ENCODE measurements around the gene BCAR3.

BCAR3 gene

GRCh38 chr1:93541045-93541444 lies 140.6 kb downstream of the BCAR3 start:
- no peak overlapping the region for H3K27ac ChIP-seq
- no peak overlapping the region for H3K4me3 ChIP-seq (ENCODE audit: low read depth in 1 of 2, low read length in 1 of 2)
- TF ChIP-seq CTCF (IDR thresholded peaks at IDR 0.05), result no peak

GRCh38 chr1:93537924-93538323 lies 143.7 kb downstream of the BCAR3 start:
- Histone ChIP-seq H3K9me3 (no peaks in the 10 kb centered on the region), H3K27ac (no peak overlapping the region), H3K4me3 (ENCODE audit: low read depth in 1 of 2, low read length in 1 of 2) (no peak overlapping the region), H3K4me1 (ENCODE audit: control insufficient read depth in 1 of 2, insufficient read depth in 1 of 2, low read depth in 1 of 2, low read length in 1 of 2) (no peaks in the 10 kb centered on the region), H3K27me3 (no peaks in the 10 kb centered on the region), H3K36me3 (no peaks in the 10 kb centered on the region)
- TF ChIP-seq CTCF (IDR thresholded peaks at IDR 0.05), result no peak

More at GRCh38 chr1:93541045-93541444, 140.6 kb downstream of the BCAR3 start:
- Histone ChIP-seq H3K4me1 (ENCODE audit: control insufficient read depth in 1 of 2, insufficient read depth in 1 of 2, low read depth in 1 of 2, low read length in 1 of 2) (no peaks in the 10 kb centered on the region), H3K9me3 (no peaks in the 10 kb centered on the region), H3K36me3 (no peaks in the 10 kb centered on the region), H3K27me3 (no peaks in the 10 kb centered on the region)

- no peaks in the 10 kb centered on the region for H3K9me3 ChIP-seq
- no peaks in the 10 kb centered on the region for H3K27me3 ChIP-seq
- no peak overlapping the region for H3K27ac ChIP-seq
- no peak for TF ChIP-seq CTCF (IDR thresholded peaks at IDR 0.05)
- no peaks in the 10 kb centered on the region for H3K36me3 ChIP-seq
- H3K4me3 ChIP-seq (ENCODE audit: low read depth in 1 of 2, low read length in 1 of 2), result no peak overlapping the region
- no peaks in the 10 kb centered on the region for H3K4me1 ChIP-seq (ENCODE audit: control insufficient read depth in 1 of 2, insufficient read depth in 1 of 2, low read depth in 1 of 2, low read length in 1 of 2)
Measured at GRCh38 chr1:93537396-93537795, 144.2 kb downstream of the BCAR3 start.

GRCh38 chr1:93533677-93534076 lies 148.0 kb downstream of the BCAR3 start:
- no peaks in the 10 kb centered on the region for H3K36me3 ChIP-seq
- no peaks in the 10 kb centered on the region for H3K9me3 ChIP-seq
- no peak overlapping the region for H3K4me3 ChIP-seq (ENCODE audit: low read depth in 1 of 2, low read length in 1 of 2)
- H3K27ac ChIP-seq, result no peak overlapping the region
- no peaks in the 10 kb centered on the region for H3K4me1 ChIP-seq (ENCODE audit: control insufficient read depth in 1 of 2, insufficient read depth in 1 of 2, low read depth in 1 of 2, low read length in 1 of 2)
- TF ChIP-seq CTCF (IDR thresholded peaks at IDR 0.05), result no peak
- H3K27me3 ChIP-seq, result no peaks in the 10 kb centered on the region

GRCh38 chr1:93532780-93533378 lies 148.8 kb downstream of the BCAR3 start:
- no peak overlapping the region for H3K4me3 ChIP-seq (ENCODE audit: low read depth in 1 of 2, low read length in 1 of 2)
- no peak for TF ChIP-seq CTCF (IDR thresholded peaks at IDR 0.05)
- H3K4me1 ChIP-seq (ENCODE audit: control insufficient read depth in 1 of 2, insufficient read depth in 1 of 2, low read depth in 1 of 2, low read length in 1 of 2), result no peaks in the 10 kb centered on the region
- H3K27me3 ChIP-seq, result no peaks in the 10 kb centered on the region
- H3K36me3 ChIP-seq, result no peaks in the 10 kb centered on the region
- H3K9me3 ChIP-seq, result no peaks in the 10 kb centered on the region
- no peak overlapping the region for H3K27ac ChIP-seq

- Histone ChIP-seq H3K9me3 (no peaks in the 10 kb centered on the region), H3K36me3 (no peaks in the 10 kb centered on the region), H3K27me3 (no peaks in the 10 kb centered on the region), H3K4me3 (ENCODE audit: low read depth in 1 of 2, low read length in 1 of 2) (no peak overlapping the region), H3K4me1 (ENCODE audit: control insufficient read depth in 1 of 2, insufficient read depth in 1 of 2, low read depth in 1 of 2, low read length in 1 of 2) (no peaks in the 10 kb centered on the region), H3K27ac (no peak overlapping the region)
- no peak for TF ChIP-seq CTCF (IDR thresholded peaks at IDR 0.05)
Measured at GRCh38 chr1:93531193-93531592, 150.4 kb downstream of the BCAR3 start.

Measured in neutrophil (primary cell).